ENCODE data around the gene AGRP.
"Not testable (repeated sequence)": the region's sequence is repeated elsewhere in the genome, so short reads cannot be mapped to it uniquely, and the experiment has no call there.

Gene AGRP

GRCh38 chr16:67483150-67483549 is at the start of gene AGRP:
Gene AGRP (minus strand): TSS chr16:67483547. CDS start chr16:67483398, 149 bp downstream.
- no peak for DNase-seq (ENCODE audit: low read depth)

- no peak for DNase-seq (ENCODE audit: low read depth)
These were observed 47.9 kb upstream of the AGRP start for GRCh38 chr16:67531247-67531646.

- DNase-seq (ENCODE audit: low read depth), result peak; percentile 15
These were observed 46.9 kb upstream of the AGRP start for GRCh38 chr16:67530013-67530939.

- no peak for DNase-seq (ENCODE audit: low read depth)
These were observed 46.2 kb upstream of the AGRP start for GRCh38 chr16:67529582-67530012.

- DNase-seq (ENCODE audit: low read depth), result no peak
These were observed 45.7 kb upstream of the AGRP start for GRCh38 chr16:67528870-67529581.

- peak; percentile 21 for DNase-seq (ENCODE audit: low read depth)
These were observed 45.0 kb upstream of the AGRP start, which contains the start of gene RIPOR1 for GRCh38 chr16:67528222-67528869. Gene RIPOR1 (plus strand): TSS chr16:67528829. CDS start chr16:67538447, 9,618 bp downstream.

GRCh38 chr16:67526149-67526791 is 42.9 kb upstream of the AGRP start:
- DNase-seq (ENCODE audit: low read depth), result no peak

- no peak for DNase-seq (ENCODE audit: low read depth)
These were observed 42.0 kb upstream of the AGRP start for GRCh38 chr16:67525176-67525860.

- peak; percentile 95 for DNase-seq (ENCODE audit: low read depth)
These were observed 37.9 kb upstream of the AGRP start for GRCh38 chr16:67521095-67521804.

GRCh38 chr16:67519242-67519641 is 35.9 kb upstream of the AGRP start:
- no peak for DNase-seq (ENCODE audit: low read depth)

GRCh38 chr16:67518676-67519075 is 35.3 kb upstream of the AGRP start:
- no peak for DNase-seq (ENCODE audit: low read depth)

GRCh38 chr16:67517661-67518423 is 34.5 kb upstream of the AGRP start:
- no peak for DNase-seq (ENCODE audit: low read depth)

- no peak for DNase-seq (ENCODE audit: low read depth)
These were observed 33.8 kb upstream of the AGRP start for GRCh38 chr16:67517155-67517445.

- no peak for DNase-seq (ENCODE audit: low read depth)
These were observed 33.2 kb upstream of the AGRP start for GRCh38 chr16:67516296-67517154.

- DNase-seq (ENCODE audit: low read depth), result peak; percentile 69
These were observed 31.1 kb upstream of the AGRP start for GRCh38 chr16:67514382-67514828.

GRCh38 chr16:67513892-67514291 is 30.5 kb upstream of the AGRP start:
- DNase-seq (ENCODE audit: low read depth), result not testable (repeated sequence)

- no peak for DNase-seq (ENCODE audit: low read depth)
These were observed 25.7 kb upstream of the AGRP start for GRCh38 chr16:67509016-67509415.

- DNase-seq (ENCODE audit: low read depth), result no peak
These were observed 23.1 kb upstream of the AGRP start for GRCh38 chr16:67506468-67506867.
